GM12873 (cell line): Measurements from ENCODE around the gene TFDP1.

Experiments used
- TF ChIP-seq, protein P1 (sequence below): IDR thresholded peaks from 2 replicates; pipeline ENCODE4 v1.5.1; 2012; ENCODE audit warnings: low read depth, mild to moderate bottlenecking, moderate library complexity, low read length, control low read depth; ENCODE audit not compliant: insufficient read depth; ENCODE audit errors: missing control alignments

TFDP1 gene

DNA sequence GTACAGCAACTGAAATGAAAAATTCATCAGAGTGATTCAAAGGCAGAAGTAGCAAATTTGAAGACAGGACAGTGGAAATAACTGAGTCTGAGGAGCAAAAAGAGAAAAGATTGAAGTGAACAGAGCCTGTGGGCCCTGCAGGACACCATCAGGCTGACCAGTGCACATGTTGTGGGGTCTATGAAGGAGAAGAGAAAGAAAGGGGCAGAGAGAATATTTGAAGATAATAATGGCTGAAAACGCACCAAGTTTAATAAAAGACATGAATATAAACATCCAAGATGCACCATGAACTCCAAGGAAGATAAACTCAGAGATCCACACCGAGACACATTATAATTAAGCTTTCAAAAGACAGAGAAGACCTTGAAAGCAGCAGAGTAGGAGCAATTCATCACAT is 58.0 kb downstream of the TFDP1 start:
- TF ChIP-seq, protein P1, sequence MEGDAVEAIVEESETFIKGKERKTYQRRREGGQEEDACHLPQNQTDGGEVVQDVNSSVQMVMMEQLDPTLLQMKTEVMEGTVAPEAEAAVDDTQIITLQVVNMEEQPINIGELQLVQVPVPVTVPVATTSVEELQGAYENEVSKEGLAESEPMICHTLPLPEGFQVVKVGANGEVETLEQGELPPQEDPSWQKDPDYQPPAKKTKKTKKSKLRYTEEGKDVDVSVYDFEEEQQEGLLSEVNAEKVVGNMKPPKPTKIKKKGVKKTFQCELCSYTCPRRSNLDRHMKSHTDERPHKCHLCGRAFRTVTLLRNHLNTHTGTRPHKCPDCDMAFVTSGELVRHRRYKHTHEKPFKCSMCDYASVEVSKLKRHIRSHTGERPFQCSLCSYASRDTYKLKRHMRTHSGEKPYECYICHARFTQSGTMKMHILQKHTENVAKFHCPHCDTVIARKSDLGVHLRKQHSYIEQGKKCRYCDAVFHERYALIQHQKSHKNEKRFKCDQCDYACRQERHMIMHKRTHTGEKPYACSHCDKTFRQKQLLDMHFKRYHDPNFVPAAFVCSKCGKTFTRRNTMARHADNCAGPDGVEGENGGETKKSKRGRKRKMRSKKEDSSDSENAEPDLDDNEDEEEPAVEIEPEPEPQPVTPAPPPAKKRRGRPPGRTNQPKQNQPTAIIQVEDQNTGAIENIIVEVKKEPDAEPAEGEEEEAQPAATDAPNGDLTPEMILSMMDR = no peak

DNA sequence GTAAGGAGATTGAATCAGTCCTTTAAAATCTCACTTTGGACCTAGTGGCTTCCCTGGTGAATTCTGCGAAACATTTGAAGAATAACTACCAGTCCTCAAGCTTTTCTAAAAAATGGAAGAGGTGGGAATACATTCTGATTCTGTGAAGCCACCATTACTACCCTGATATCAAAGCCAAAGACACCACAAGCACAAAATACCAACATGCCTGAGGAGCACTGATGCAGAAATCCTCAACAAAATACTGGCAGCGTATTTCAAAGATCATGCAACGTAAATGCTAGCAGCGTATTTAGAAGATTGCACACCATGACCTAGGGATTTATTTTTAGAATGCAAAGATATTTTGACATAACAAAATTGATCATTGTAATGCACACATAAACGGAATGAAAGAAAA is 59.0 kb downstream of the TFDP1 start:
- TF ChIP-seq, protein P1 = no peak

DNA sequence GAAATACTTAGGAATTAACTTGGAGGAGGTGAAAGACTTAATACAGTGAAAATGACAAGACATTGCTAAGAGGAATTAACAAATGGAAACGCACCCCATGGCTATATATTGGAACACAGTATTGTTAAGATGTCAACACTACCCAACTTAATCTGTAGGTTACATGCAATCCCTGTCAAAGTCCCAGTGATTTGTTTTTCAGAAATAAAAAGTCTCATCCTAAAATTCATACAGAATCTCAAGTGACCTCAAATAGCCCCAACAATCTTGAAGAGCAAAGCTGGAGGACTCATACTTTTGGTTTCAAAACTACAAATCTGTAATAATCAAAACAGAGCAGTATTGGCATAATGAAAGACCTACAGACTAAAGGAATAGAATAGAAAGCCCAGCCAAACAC is 60.2 kb downstream of the TFDP1 start:
- TF ChIP-seq, protein P1 = no peak

DNA sequence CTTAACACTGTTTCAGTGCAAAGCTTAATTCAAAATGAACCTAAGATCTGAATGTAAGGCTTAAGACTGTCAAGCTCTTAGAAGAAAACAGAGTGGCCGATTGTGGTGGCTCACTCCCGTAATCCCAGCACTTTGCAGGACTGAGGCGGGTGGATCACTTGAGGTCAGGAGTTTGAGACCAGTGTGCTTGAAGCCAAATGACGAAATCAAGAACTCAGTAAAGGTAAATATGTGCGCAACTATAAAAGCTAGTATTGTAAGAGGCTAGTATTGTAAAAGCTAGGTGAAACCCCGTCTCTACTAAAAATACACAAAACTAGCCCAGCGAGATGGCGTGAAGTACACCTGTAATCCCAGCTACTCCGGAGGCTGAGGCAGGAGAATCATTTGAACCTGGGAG is 60.8 kb downstream of the TFDP1 start:
- TF ChIP-seq, protein P1 = no peak

DNA sequence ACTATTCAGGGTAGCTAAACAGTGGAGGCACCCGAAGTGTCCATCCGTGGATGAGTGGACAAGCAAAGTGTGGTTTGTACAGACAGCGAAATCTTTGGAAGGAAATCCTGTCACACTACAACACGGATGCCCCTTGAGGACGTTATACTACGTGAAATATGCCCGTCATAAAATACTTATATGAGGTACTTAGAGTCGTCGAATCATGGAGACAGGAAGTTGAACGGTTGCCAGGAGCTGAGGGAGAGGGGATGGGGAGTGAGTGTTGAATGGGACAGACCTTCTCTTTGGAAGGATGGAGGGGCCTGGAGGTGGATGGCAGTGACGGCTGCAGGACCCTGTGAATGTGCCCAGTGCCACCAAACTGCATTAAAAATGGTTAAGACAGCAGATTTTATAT is 61.8 kb downstream of the TFDP1 start:
- TF ChIP-seq, protein P1 = no peak

DNA sequence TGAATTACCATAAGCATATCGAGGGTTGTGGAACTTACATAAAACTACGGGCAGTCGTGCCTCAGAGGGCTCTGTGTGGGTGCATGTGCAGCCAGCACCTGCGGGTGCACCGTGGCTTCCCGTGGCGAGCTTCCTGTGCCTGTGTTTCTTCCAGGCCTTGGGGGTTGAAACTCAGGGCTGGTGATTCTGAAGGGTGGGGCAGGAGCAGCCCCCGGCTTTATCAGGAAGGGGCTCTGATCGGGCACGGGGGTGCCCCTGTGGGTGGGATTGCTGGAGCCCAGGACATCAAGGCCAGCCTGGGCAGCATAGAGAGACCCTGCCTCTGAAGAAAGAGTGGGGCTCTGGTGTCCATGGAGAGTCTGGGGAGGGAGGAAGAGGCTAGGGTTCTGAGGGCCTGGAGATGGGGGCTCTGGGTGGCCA is 62.4 kb downstream of the TFDP1 start:
- TF ChIP-seq, protein P1 = no peak

DNA sequence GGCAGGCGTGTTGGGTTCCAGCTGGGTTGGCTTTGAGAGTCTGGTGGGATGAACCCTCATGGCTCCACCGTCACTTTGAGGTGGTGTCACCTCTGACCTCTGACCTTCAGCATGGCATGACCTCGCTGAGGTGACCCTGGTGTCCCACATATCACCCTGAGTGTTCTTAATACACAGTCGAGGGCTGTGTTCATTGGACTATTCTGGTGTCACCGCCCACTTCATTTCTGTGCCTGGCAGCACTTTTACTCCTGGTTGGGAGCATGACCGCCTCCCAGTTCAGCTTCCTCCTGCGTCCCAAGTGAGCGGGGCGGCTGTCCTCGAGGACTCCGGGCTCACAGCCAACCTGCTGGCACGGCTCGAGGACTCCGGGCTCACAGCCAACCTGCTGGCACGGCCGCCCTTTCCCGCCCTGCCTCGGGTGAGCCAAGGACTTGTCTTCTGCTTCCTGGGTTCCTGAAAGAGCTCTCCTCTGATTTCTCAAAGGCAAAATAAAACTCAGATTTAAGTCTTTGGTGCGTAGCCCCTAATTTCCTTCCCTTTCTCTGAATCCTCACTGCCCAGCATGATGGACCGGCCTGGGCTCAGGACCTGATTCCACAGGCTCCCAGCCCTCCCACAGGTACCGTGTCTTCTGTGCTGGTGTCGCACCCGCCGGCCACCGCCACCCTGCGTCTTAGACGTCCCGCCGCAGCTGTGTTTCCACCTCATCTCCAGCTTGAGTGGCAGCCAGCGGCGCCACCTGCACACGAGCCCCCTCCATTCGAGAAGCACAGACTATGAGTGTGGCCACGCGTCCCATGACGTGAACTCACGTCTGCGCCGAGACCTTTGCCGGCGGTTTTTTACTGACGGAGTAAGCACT is 63.0 kb downstream of the TFDP1 start:
- TF ChIP-seq, protein P1 = no peak
